ENCODE results near the gene SIRPG. TPM values are rescaled to one million over a fixed set of nuclear protein-coding genes. Genes with fewer than 3 reads are reported as not detected.

Gene SIRPG
- total and polyA plus RNA-seq, 2 donors from 2014 or later, result 2.5 TPM; not detected in 1

GRCh38 chr20:1688886-1689538 is 31.4 kb upstream of the SIRPG start:
- Histone ChIP-seq H3K27me3 (ENCODE audit: control insufficient read depth, insufficient read depth, low read length) (no peaks in the 10 kb centered on the region), H3K27ac (ENCODE audit: low read depth in 2 of 2, low read length in 2 of 2) (no peak overlapping the region), H3K36me3 (ENCODE audit: control insufficient read depth in 2 of 3, insufficient read depth in 3 of 3, low read length in 3 of 3) (no peaks in the 10 kb centered on the region), H3K4me3 (ENCODE audit: low read length in 3 of 3) (no peak overlapping the region), H3K9me3 (ENCODE audit: control insufficient read depth in 2 of 3, insufficient read depth in 1 of 3, low read length in 3 of 3) (no peaks in the 10 kb centered on the region), H3K4me1 (ENCODE audit: control insufficient read depth in 2 of 3, insufficient read depth in 2 of 3, low read depth in 1 of 3, low read length in 3 of 3) (no peaks in the 10 kb centered on the region), H3K9ac (ENCODE audit: low read length in 3 of 3) (no peak overlapping the region)
- DNase-seq, result no peak
- no peak for FAIRE-seq
- no peak for TF ChIP-seq CTCF (IDR thresholded peaks at IDR 0.05; ENCODE audit: borderline replicate concordance, extremely low read depth, insufficient read depth)
- intact Hi-C loops (cut with DNase I), result no loop called here

- no peak overlapping the region for H3K4me3 ChIP-seq (ENCODE audit: low read length in 3 of 3)
- H3K9ac ChIP-seq (ENCODE audit: low read length in 3 of 3), result no peak overlapping the region
- no peaks in the 10 kb centered on the region for H3K4me1 ChIP-seq (ENCODE audit: control insufficient read depth in 2 of 3, insufficient read depth in 2 of 3, low read depth in 1 of 3, low read length in 3 of 3)
- intact Hi-C loops (cut with DNase I), result no loop called here
- H3K27me3 ChIP-seq (ENCODE audit: control insufficient read depth, insufficient read depth, low read length), result no peaks in the 10 kb centered on the region
- peaks cover 0 to 5% (median 0%) of the 10 kb centered on the region in 3 donors for H3K9me3 ChIP-seq (ENCODE audit: control insufficient read depth in 2 of 3, insufficient read depth in 1 of 3, low read length in 3 of 3)
- H3K36me3 ChIP-seq (ENCODE audit: control insufficient read depth in 2 of 3, insufficient read depth in 3 of 3, low read length in 3 of 3), result no peaks in the 10 kb centered on the region
- no peak for FAIRE-seq
- no peak for TF ChIP-seq CTCF (IDR thresholded peaks at IDR 0.05; ENCODE audit: borderline replicate concordance, extremely low read depth, insufficient read depth)
- DNase-seq, result no peak
- no peak overlapping the region for H3K27ac ChIP-seq (ENCODE audit: low read depth in 2 of 2, low read length in 2 of 2)
These were observed 29.5 kb upstream of the SIRPG start for GRCh38 chr20:1687053-1687452.

- no peak overlapping the region for H3K9ac ChIP-seq (ENCODE audit: low read length in 3 of 3)
- no peaks in the 10 kb centered on the region for H3K4me1 ChIP-seq (ENCODE audit: control insufficient read depth in 2 of 3, insufficient read depth in 2 of 3, low read depth in 1 of 3, low read length in 3 of 3)
- no peak for TF ChIP-seq CTCF (IDR thresholded peaks at IDR 0.05; ENCODE audit: borderline replicate concordance, extremely low read depth, insufficient read depth)
- H3K27ac ChIP-seq (ENCODE audit: low read depth in 2 of 2, low read length in 2 of 2), result no peak overlapping the region
- no peak overlapping the region for H3K4me3 ChIP-seq (ENCODE audit: low read length in 3 of 3)
- DNase-seq (no peak), FAIRE-seq (no peak)
- peaks cover 0 to 7% (median 0%) of the 10 kb centered on the region in 3 donors for H3K9me3 ChIP-seq (ENCODE audit: control insufficient read depth in 2 of 3, insufficient read depth in 1 of 3, low read length in 3 of 3)
- H3K27me3 ChIP-seq (ENCODE audit: control insufficient read depth, insufficient read depth, low read length), result no peaks in the 10 kb centered on the region
- intact Hi-C loops (cut with DNase I), result no loop called here
- no peaks in the 10 kb centered on the region for H3K36me3 ChIP-seq (ENCODE audit: control insufficient read depth in 2 of 3, insufficient read depth in 3 of 3, low read length in 3 of 3)
These were observed 28.7 kb upstream of the SIRPG start for GRCh38 chr20:1686151-1686748.
